Activated T-cell treated with anti-CD3 and anti-CD28 coated beads, Interleukin-2, amount 50 U/mL, for 72 hours (primary cell): ENCODE results near the gene SAMD8. TPM values are rescaled to one million over a fixed set of nuclear protein-coding genes. Genes with fewer than 3 reads are reported as not detected.
"Not testable (repeated sequence)": the region's sequence is repeated elsewhere in the genome, so short reads cannot be mapped to it uniquely, and the experiment has no call there.

ENCODE experiments used
- ATAC-seq, 2 donors: fragments of 150-1000 bp; cut with Tn5 transposase; replicated peaks in 1 of 2; 2 replicates each; pipeline ENCODE4 v1.10.0; 2021; ENCODE audit warnings: moderate library complexity in 2 of 2, mild to moderate bottlenecking in 1 of 2
- DNase-seq, 2 donors: peaks; one replicate each; pipeline ENCODE4 v3.0.0; 2021 to 2022; ENCODE audit warnings: mixed read lengths in 1 of 2
- H3K27ac Mint-ChIP-seq: one replicate; pipeline ENCODE4 v1.8.0; 2022; ENCODE audit warnings: mild to moderate bottlenecking, moderate library complexity, mixed read lengths
- H3K27me3 Mint-ChIP-seq: one replicate; pipeline ENCODE4 v1.8.0; 2022; ENCODE audit warnings: low read depth, mixed read lengths
- H3K36me3 Mint-ChIP-seq, 2 donors: one replicate each; pipeline ENCODE4 v1.8.0; 2022; ENCODE audit warnings: mixed read lengths in 2 of 2, mild to moderate bottlenecking in 1 of 2; ENCODE audit not compliant: insufficient read depth in 2 of 2
- H3K4me1 Mint-ChIP-seq: one replicate; pipeline ENCODE4 v1.8.0; 2022; ENCODE audit warnings: low read depth, mixed read lengths
- H3K4me3 Mint-ChIP-seq, 2 donors: one replicate each; pipeline ENCODE4 v1.8.0; 2022; ENCODE audit warnings: mild to moderate bottlenecking in 2 of 2, mixed read lengths in 2 of 2, moderate library complexity in 2 of 2
- H3K9me3 Mint-ChIP-seq, 2 donors: one replicate each; pipeline ENCODE4 v1.8.0; 2022; ENCODE audit warnings: mixed read lengths in 2 of 2
- total RNA-seq, 2 donors: library from RNA; stranded (reverse); gene quantifications; one replicate each; pipeline ENCODE4 v1.2.3, GENCODE V29; 2022

The SAMD8 gene
- total RNA-seq, 2 donors from 2014 or later: 24.3 to 28.6 TPM

GRCh38 chr10:75106242-75106641 lies 5.2 kb upstream of the SAMD8 start:
- H3K27me3 Mint-ChIP-seq: no peaks in the 10 kb centered on the region
- H3K27ac Mint-ChIP-seq: no peak overlapping the region
- ATAC-seq: no peak
- no peaks in the 10 kb centered on the region for H3K36me3 Mint-ChIP-seq
- no peak for DNase-seq
- H3K4me1 Mint-ChIP-seq: peaks cover 16% of the 10 kb centered on the region
- H3K9me3 Mint-ChIP-seq: no peaks in the 10 kb centered on the region
- no peak overlapping the region for H3K4me3 Mint-ChIP-seq

- H3K36me3 Mint-ChIP-seq, ATAC-seq, H3K4me3 Mint-ChIP-seq: not testable (repeated sequence)
These were observed 4.6 kb upstream of the SAMD8 start for GRCh38 chr10:75106891-75107290.

GRCh38 chr10:75107756-75108683 lies 3.4 kb upstream of the SAMD8 start:
- Mint-ChIP-seq H3K36me3 (peaks cover 4 to 5% of the 10 kb centered on the region in 2 donors), H3K9me3 (no peaks in the 10 kb centered on the region), H3K4me1 (peaks cover 30% of the 10 kb centered on the region), H3K27me3 (no peaks in the 10 kb centered on the region), H3K27ac (no peak overlapping the region), H3K4me3 (no peak overlapping the region)
- ATAC-seq (no peak), DNase-seq (no peak)

More at GRCh38 chr10:75106891-75107290, 4.6 kb upstream of the SAMD8 start:
- not testable (repeated sequence) for H3K9me3 Mint-ChIP-seq, DNase-seq, H3K27ac Mint-ChIP-seq, H3K27me3 Mint-ChIP-seq
- peaks cover 19% of the 10 kb centered on the region for H3K4me1 Mint-ChIP-seq

- ATAC-seq: no peak
- Mint-ChIP-seq H3K9me3 (no peaks in the 10 kb centered on the region), H3K4me1 (peaks cover 38% of the 10 kb centered on the region), H3K4me3 (peak overlapping the region in 1 of 2 donors; percentile 7), H3K27me3 (no peaks in the 10 kb centered on the region), H3K27ac (peak overlapping the region; percentile 5), H3K36me3 (peaks cover 4 to 5% of the 10 kb centered on the region in 2 donors)
- peak in 1 of 2 donors; percentile 23 for DNase-seq
These were observed 2.6 kb upstream of the SAMD8 start for GRCh38 chr10:75108684-75109458.

- Mint-ChIP-seq H3K4me1 (peaks cover 44% of the 10 kb centered on the region), H3K36me3 (peaks cover 4 to 5% of the 10 kb centered on the region in 2 donors)
- ATAC-seq: no peak
These were observed 2.0 kb upstream of the SAMD8 start for GRCh38 chr10:75109459-75109778.

GRCh38 chr10:75110006-75110632 lies 1.3 kb upstream of the SAMD8 start:
- DNase-seq (no peak), ATAC-seq (no peak)
- peaks cover 4 to 5% of the 10 kb centered on the region in 2 donors for H3K36me3 Mint-ChIP-seq
- peaks cover 51% of the 10 kb centered on the region for H3K4me1 Mint-ChIP-seq
- peak overlapping the region; percentile 92 for H3K27ac Mint-ChIP-seq
- no peaks in the 10 kb centered on the region for H3K27me3 Mint-ChIP-seq
- H3K9me3 Mint-ChIP-seq: no peaks in the 10 kb centered on the region
- H3K4me3 Mint-ChIP-seq: peak overlapping the region; percentile 92 to 97

More at GRCh38 chr10:75109459-75109778, 2.0 kb upstream of the SAMD8 start:
- H3K27me3 Mint-ChIP-seq: no peaks in the 10 kb centered on the region
- H3K27ac Mint-ChIP-seq: peak overlapping the region; percentile 5
- H3K9me3 Mint-ChIP-seq: no peaks in the 10 kb centered on the region
- H3K4me3 Mint-ChIP-seq: peak overlapping the region; percentile 7 to 92
- no peak for DNase-seq

GRCh38 chr10:75111907-75112679 lies 637 bp downstream of the SAMD8 start:
- Mint-ChIP-seq H3K27me3 (no peaks in the 10 kb centered on the region), H3K4me1 (peaks cover 66% of the 10 kb centered on the region), H3K27ac (peak overlapping the region; percentile 91), H3K4me3 (peak overlapping the region; percentile 92 to 97), H3K9me3 (no peaks in the 10 kb centered on the region), H3K36me3 (peaks cover 4 to 5% of the 10 kb centered on the region in 2 donors)
- ATAC-seq: peak; percentile 18 to 24
- peak; percentile 47 to 50 for DNase-seq

GRCh38 chr10:75115137-75115536 lies 3.7 kb downstream of the SAMD8 start:
- no peak for DNase-seq
- Mint-ChIP-seq H3K4me1 (peaks cover 65% of the 10 kb centered on the region), H3K27me3 (no peaks in the 10 kb centered on the region), H3K9me3 (no peaks in the 10 kb centered on the region), H3K36me3 (peaks cover 4 to 5% of the 10 kb centered on the region in 2 donors), H3K27ac (peak overlapping the region; percentile 68), H3K4me3 (no peak overlapping the region)
- no peak for ATAC-seq

GRCh38 chr10:75116941-75117775 lies 5.7 kb downstream of the SAMD8 start:
- peaks cover 60% of the 10 kb centered on the region for H3K4me1 Mint-ChIP-seq
- DNase-seq, H3K36me3 Mint-ChIP-seq, H3K27me3 Mint-ChIP-seq, H3K4me3 Mint-ChIP-seq, ATAC-seq, H3K9me3 Mint-ChIP-seq, H3K27ac Mint-ChIP-seq: not testable (repeated sequence)

GRCh38 chr10:75117995-75118394 lies 6.5 kb downstream of the SAMD8 start:
- Mint-ChIP-seq H3K4me3 (peak overlapping the region in 1 of 2 donors; percentile 49), H3K9me3 (no peaks in the 10 kb centered on the region), H3K27me3 (no peaks in the 10 kb centered on the region), H3K4me1 (peaks cover 51% of the 10 kb centered on the region), H3K27ac (peak overlapping the region; percentile 93), H3K36me3 (no peaks in the 10 kb centered on the region)
- DNase-seq: no peak
- peak; percentile 22 to 36 for ATAC-seq

- not testable (repeated sequence) for H3K9me3 Mint-ChIP-seq, H3K27ac Mint-ChIP-seq, H3K4me3 Mint-ChIP-seq, H3K36me3 Mint-ChIP-seq, ATAC-seq, H3K27me3 Mint-ChIP-seq, DNase-seq
- peaks cover 36% of the 10 kb centered on the region for H3K4me1 Mint-ChIP-seq
These were observed 8.1 kb downstream of the SAMD8 start for GRCh38 chr10:75119444-75120066.
